Thyroid gland (tissue), 4 donors: ENCODE data around the gene TMEM183A. TPM values are rescaled to one million over a fixed set of nuclear protein-coding genes. Genes with fewer than 3 reads are reported as not detected.

ENCODE experiments used
- DNase-seq, 2 donors: peaks; one replicate each; pipeline ENCODE4 v3.0.0-alpha.2; 2019
- H3K27ac ChIP-seq, 3 donors: fragments of 200-600 bp; sonication (generic); 1 replicate in 2 of 3; 2 replicates in 1 of 3; pipeline ENCODE4 v1.5.1; 2016 to 2019; ENCODE audit warnings: mild to moderate bottlenecking in 1 of 3, moderate library complexity in 1 of 3
- H3K27me3 ChIP-seq: fragments of 200-600 bp; sonication (generic); one replicate; pipeline ENCODE4 v1.5.1; 2019
- H3K36me3 ChIP-seq, 2 donors: fragments of 200-600 bp; sonication (generic); one replicate each; pipeline ENCODE4 v1.5.1; 2016 to 2019
- H3K4me1 ChIP-seq, 2 donors: fragments of 200-600 bp; sonication (generic); one replicate each; pipeline ENCODE4 v1.5.1; 2017 to 2019
- H3K4me3 ChIP-seq, 3 donors: fragments of 200-600 bp; sonication (generic); replicated peaks in 1 of 3; 1 replicate in 2 of 3; 2 replicates in 1 of 3; pipeline ENCODE4 v1.5.1; 2016; ENCODE audit warnings: mild to moderate bottlenecking in 1 of 3
- H3K9me3 ChIP-seq: fragments of 200-600 bp; sonication (generic); one replicate; pipeline ENCODE4 v1.5.1; 2017
- CTCF ChIP-seq, 6 experiments: fragments of 200-600 bp in 3 of 6; fragments of 450-650 bp in 3 of 6; sonication (generic) in 3 of 6; IDR thresholded peaks; one replicate each; pipeline ENCODE4 v1.5.1; 2016 to 2019; ENCODE audit warnings: antibody characterized with exemption in 6 of 6, mild to moderate bottlenecking in 2 of 6, inconsistent platforms in 1 of 6, moderate library complexity in 1 of 6
- POLR2A ChIP-seq, 2 donors: fragments of 450-650 bp; IDR thresholded peaks; one replicate each; pipeline ENCODE4 v1.6.1; 2017; ENCODE audit warnings: antibody characterized with exemption in 2 of 2, mild to moderate bottlenecking in 2 of 2, moderate library complexity in 1 of 2
- WGBS, 2 donors: methylation state at CpG; one replicate each; pipeline ENCODE4 v1.1.5; 2017; 5-methylcytosine and 5-hydroxymethylcytosine counted together
- intact Hi-C: fragments of 100-400 bp; cut with DNase I; formaldehyde crosslinking; loops from one replicate; pipeline ENCODE4 v1.15.1; 2023
- total RNA-seq, 4 donors: library from RNA; depleted of rRNA; stranded (reverse); fragments of >200 nt; gene quantifications; one replicate each; pipeline ENCODE4 v1.2.3, GENCODE V29; 2016

TMEM183A gene
- total RNA-seq, 4 donors from 2014 or later, result 71.0 to 93.9 (median 84.2) TPM

DNA sequence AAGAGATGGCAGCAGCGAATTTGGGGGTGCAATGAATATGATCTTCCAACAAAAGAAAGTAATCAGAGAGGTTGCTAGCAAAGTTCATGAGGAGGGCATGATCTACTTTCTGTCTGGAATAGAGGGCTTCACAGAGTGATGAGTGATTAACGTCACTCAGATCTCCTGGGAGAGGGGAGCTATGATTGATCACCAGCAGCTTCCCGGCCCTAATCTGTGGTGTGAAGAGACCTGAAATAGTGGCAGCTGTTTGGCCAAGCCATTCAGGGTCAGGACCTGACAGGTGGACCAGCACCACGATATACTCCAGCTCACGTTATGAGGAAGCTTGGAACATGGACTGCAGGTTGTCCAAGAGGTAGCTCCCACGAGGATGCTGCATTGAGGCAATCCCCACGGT, 19.9 kb upstream of the TMEM183A start:
- DNase-seq, result no peak
- intact Hi-C loops, result no loop called here
- Histone ChIP-seq H3K27me3 (no peaks in the 10 kb centered on the region), H3K36me3 (no peaks in the 10 kb centered on the region), H3K27ac (no peak overlapping the region), H3K4me3 (no peak overlapping the region), H3K9me3 (no peaks in the 10 kb centered on the region), H3K4me1 (no peaks in the 10 kb centered on the region)
- 70 to 75% methylated on average over 4 to 7 of the region's 7 CpGs for whole genome bisulfite sequencing, 2 donors
- TF ChIP-seq POLR2A (IDR thresholded peaks at IDR 0.05) (no peak), CTCF (IDR thresholded peaks at IDR 0.05) (no peak)

DNA sequence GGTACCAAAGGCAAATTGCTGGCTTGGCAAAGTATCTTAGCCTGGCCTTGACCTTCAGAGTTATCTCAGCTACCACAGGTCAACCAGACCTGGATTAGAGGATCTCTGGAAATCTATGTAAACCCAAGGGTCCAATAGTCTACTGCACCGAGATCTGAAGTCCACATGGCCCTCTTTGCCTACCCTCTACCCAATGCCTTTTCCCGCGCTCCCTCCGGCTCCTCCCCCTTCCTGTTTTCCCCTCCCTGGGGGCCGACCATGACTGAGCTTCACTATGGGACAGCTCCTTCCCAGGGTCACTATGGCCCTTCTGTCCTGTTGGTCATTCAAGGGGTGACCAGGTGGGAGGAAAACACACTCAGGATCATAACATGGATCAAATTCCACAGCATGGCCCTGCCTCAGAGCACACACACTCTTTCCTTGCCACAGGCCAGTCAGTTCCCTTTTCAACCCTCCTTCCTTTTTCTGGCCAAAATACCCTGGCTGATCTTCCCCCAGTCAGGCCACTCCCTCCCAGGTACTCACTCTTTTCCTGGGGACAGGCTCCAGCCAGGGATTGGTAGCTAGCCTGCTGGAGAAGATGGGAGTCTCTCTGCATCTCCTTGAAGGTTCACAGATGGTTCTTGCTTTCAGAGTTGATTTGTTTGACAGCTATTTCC, 19.1 kb upstream of the TMEM183A start:
- TF ChIP-seq POLR2A (IDR thresholded peaks at IDR 0.05) (no peak), CTCF (IDR thresholded peaks at IDR 0.05) (no peak)
- H3K36me3 ChIP-seq, result no peaks in the 10 kb centered on the region
- no peaks in the 10 kb centered on the region for H3K4me1 ChIP-seq
- no peak for DNase-seq
- H3K4me3 ChIP-seq, result no peak overlapping the region
- no peaks in the 10 kb centered on the region for H3K9me3 ChIP-seq
- H3K27ac ChIP-seq, result no peak overlapping the region
- 69 to 73% methylated on average over 5 of the region's 5 CpGs for WGBS, 2 donors
- H3K27me3 ChIP-seq, result no peaks in the 10 kb centered on the region
- intact Hi-C loops, result no loop called here

GRCh38 chr1:202989879-202990278, 17.3 kb upstream of the TMEM183A start:
- H3K27me3 ChIP-seq, result no peaks in the 10 kb centered on the region
- H3K27ac ChIP-seq, result no peak overlapping the region
- no peaks in the 10 kb centered on the region for H3K4me1 ChIP-seq
- 88 to 97% methylated on average over 2 of the region's 2 CpGs for WGBS, 2 donors
- no peaks in the 10 kb centered on the region for H3K9me3 ChIP-seq
- H3K36me3 ChIP-seq, result no peaks in the 10 kb centered on the region
- DNase-seq, result no peak
- TF ChIP-seq POLR2A (IDR thresholded peaks at IDR 0.05), result no peak
- TF ChIP-seq CTCF (IDR thresholded peaks at IDR 0.05), result no peak
- intact Hi-C loops, result no loop called here
- H3K4me3 ChIP-seq, result no peak overlapping the region

DNA sequence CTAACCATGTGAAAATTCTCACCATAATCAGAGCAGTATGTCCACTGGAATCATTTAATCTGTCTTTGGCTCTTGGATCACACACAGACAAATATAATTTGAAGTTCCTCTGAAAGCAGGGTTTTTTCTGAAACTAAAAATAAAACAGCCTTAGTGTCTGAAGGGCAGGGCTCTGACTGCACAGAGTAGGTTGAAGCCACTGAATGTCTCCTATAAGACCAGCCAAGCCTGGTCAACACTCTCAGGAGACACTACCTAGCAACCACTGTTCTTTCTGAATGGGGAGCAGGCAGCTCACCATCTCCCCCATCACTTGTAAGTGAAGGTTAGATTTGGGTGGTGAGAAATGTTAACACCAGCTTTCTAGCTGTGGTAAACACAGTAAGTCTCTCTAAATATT, 16.1 kb upstream of the TMEM183A start:
- no peak for DNase-seq
- Histone ChIP-seq H3K4me1 (no peaks in the 10 kb centered on the region), H3K36me3 (no peaks in the 10 kb centered on the region), H3K27ac (no peak overlapping the region), H3K27me3 (no peaks in the 10 kb centered on the region), H3K9me3 (no peaks in the 10 kb centered on the region), H3K4me3 (no peak overlapping the region)
- TF ChIP-seq POLR2A (IDR thresholded peaks at IDR 0.05) (no peak), CTCF (IDR thresholded peaks at IDR 0.05) (no peak)
- intact Hi-C loops, result no loop called here

DNA sequence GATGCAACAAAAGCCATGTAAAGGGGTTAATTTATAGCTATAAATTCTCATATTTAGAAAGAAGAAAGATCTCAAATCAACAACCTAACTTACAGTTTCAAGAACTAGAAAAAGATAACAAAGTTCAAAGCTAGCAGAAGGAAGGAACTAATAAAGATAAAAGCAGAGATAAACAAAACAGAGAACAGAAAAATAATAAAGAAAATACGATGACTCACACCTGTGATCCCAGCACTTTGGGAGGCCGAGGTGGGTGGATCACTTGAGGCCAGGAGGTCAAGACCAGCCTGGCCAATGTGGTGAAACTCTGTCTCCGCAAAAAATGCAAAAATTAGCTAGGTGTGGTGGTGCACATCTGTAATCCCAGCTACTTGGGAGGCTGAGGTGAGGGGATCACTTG, 12.4 kb upstream of the TMEM183A start:
- Histone ChIP-seq H3K27ac (no peak overlapping the region), H3K4me3 (no peak overlapping the region), H3K36me3 (no peaks in the 10 kb centered on the region), H3K4me1 (no peaks in the 10 kb centered on the region), H3K9me3 (no peaks in the 10 kb centered on the region), H3K27me3 (no peaks in the 10 kb centered on the region)
- intact Hi-C loops, result no loop called here
- WGBS, 2 donors, result 73% methylated on average over 3 of the region's 3 CpGs
- DNase-seq, result no peak
- no peak for TF ChIP-seq CTCF (IDR thresholded peaks at IDR 0.05)
- no peak for TF ChIP-seq POLR2A (IDR thresholded peaks at IDR 0.05)
